Measurements from ENCODE around the gene GLCCI1.

The GLCCI1 gene

DNA sequence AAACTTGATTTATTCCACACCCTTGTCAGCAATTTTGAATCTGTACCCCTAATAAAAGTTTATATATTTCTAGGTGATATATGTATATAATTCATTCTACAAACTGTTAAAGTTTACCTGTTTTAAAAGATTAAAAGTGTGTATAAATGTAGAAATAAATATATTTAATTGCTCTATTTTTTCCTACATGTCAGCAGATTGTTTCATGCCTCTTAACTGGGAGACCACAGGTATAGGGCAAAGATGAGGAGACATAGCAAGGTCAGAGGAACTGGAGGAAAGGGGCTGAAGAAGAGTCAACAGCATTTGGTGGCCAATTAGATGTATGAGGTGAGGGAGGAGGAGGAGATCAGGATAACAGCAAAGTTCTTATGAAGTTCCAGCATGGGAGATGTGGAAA lies 109.8 kb downstream of the GLCCI1 start:
- no peaks in the 10 kb centered on the region for H3K27me3 ChIP-seq (ENCODE audit: control insufficient read depth, insufficient read depth, low read length)
- no peak overlapping the region for H3K4me2 ChIP-seq (ENCODE audit: low read length)
- no peaks in the 10 kb centered on the region for H3K9me3 ChIP-seq (ENCODE audit: control insufficient read depth, low read length)
- no peak overlapping the region for H3K9ac ChIP-seq
- no peak overlapping the region for H3K27ac ChIP-seq
- TF ChIP-seq, protein P1, sequence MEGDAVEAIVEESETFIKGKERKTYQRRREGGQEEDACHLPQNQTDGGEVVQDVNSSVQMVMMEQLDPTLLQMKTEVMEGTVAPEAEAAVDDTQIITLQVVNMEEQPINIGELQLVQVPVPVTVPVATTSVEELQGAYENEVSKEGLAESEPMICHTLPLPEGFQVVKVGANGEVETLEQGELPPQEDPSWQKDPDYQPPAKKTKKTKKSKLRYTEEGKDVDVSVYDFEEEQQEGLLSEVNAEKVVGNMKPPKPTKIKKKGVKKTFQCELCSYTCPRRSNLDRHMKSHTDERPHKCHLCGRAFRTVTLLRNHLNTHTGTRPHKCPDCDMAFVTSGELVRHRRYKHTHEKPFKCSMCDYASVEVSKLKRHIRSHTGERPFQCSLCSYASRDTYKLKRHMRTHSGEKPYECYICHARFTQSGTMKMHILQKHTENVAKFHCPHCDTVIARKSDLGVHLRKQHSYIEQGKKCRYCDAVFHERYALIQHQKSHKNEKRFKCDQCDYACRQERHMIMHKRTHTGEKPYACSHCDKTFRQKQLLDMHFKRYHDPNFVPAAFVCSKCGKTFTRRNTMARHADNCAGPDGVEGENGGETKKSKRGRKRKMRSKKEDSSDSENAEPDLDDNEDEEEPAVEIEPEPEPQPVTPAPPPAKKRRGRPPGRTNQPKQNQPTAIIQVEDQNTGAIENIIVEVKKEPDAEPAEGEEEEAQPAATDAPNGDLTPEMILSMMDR (IDR thresholded peaks at IDR 0.05), result no peak
- no peak overlapping the region for H3K4me3 ChIP-seq (ENCODE audit: low read depth, low read length)
- H2AFZ ChIP-seq, result no peak overlapping the region
- H3K36me3 ChIP-seq (ENCODE audit: control insufficient read depth, insufficient read depth, low read length), result no peaks in the 10 kb centered on the region
- H3K4me1 ChIP-seq, result no peaks in the 10 kb centered on the region
- no peaks in the 10 kb centered on the region for H3K79me2 ChIP-seq

DNA sequence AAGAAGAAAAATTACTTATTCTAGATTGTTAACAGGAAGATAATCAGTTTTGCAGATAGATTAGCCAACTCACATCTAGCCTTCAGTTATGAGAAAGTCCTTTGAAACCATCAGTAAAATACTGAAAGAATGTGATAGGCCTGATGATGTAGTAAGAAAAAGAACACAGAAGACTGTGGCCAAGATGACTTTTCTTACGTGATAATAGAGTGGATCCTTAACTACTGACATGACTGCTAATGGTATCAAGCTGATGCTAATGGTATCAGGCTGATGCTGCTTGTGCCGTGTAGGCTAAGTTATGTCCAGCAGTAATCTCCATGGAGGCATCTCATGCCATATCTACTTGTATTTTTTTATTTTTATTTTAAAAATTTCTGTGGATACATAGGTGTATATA lies 114.2 kb downstream of the GLCCI1 start:
- Histone ChIP-seq H3K9ac (no peak overlapping the region), H3K4me1 (no peaks in the 10 kb centered on the region), H3K27me3 (ENCODE audit: control insufficient read depth, insufficient read depth, low read length) (no peaks in the 10 kb centered on the region), H3K4me2 (ENCODE audit: low read length) (no peak overlapping the region), H3K27ac (no peak overlapping the region), H3K36me3 (ENCODE audit: control insufficient read depth, insufficient read depth, low read length) (no peaks in the 10 kb centered on the region), H2AFZ (no peak overlapping the region), H3K9me3 (ENCODE audit: control insufficient read depth, low read length) (no peaks in the 10 kb centered on the region), H3K4me3 (ENCODE audit: low read depth, low read length) (no peak overlapping the region), H3K79me2 (no peaks in the 10 kb centered on the region)
- TF ChIP-seq, protein P1 (IDR thresholded peaks at IDR 0.05), result no peak

DNA sequence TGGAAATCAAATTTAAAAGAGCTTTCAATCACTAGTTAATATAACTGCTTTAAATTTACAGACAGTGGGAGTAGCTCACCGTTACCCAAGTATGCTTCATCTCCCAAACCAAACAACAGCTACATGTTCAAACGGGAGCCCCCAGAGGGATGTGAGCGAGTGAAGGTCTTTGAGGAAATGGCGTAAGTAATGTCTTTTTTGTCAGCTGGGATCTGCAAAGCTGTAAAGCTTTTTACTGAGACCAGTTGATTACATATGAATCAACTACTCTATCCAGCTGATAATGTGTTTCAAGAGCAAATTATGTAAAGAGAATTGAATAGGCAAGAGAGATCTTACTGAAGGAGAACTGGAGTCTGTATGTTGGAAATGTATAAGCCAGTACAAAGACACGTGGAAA lies 116.2 kb downstream of the GLCCI1 start:
- H3K36me3 ChIP-seq (ENCODE audit: control insufficient read depth, insufficient read depth, low read length), result no peaks in the 10 kb centered on the region
- no peak overlapping the region for H2AFZ ChIP-seq
- H3K27ac ChIP-seq, result no peak overlapping the region
- no peak overlapping the region for H3K4me3 ChIP-seq (ENCODE audit: low read depth, low read length)
- H3K4me2 ChIP-seq (ENCODE audit: low read length), result no peak overlapping the region
- no peak overlapping the region for H3K9ac ChIP-seq
- TF ChIP-seq, protein P1 (IDR thresholded peaks at IDR 0.05), result no peak
- H3K79me2 ChIP-seq, result no peaks in the 10 kb centered on the region
- H3K9me3 ChIP-seq (ENCODE audit: control insufficient read depth, low read length), result no peaks in the 10 kb centered on the region
- H3K27me3 ChIP-seq (ENCODE audit: control insufficient read depth, insufficient read depth, low read length), result no peaks in the 10 kb centered on the region
- no peaks in the 10 kb centered on the region for H3K4me1 ChIP-seq

DNA sequence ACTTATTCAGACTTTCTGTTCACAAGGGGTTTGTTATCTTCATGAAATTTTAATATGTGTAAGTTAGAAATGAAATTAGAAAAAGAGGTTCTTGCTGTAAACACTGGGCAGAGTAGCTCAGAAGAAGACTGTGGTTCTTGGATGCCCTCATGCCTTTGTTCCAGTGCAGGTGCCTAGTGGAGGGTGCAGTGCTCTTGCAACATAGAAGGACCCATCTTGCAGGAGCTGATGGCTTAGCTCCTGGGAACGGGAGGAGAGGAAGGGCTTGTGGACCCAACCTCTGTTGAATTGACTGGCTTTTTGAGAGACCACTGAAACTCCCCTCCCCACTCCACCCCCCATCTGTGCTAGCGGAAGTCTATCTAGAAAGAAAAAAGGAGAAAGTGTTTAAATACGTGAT lies 116.8 kb downstream of the GLCCI1 start:
- TF ChIP-seq, protein P1 (IDR thresholded peaks at IDR 0.05), result no peak
- Histone ChIP-seq H2AFZ (no peak overlapping the region), H3K79me2 (no peaks in the 10 kb centered on the region), H3K9ac (no peak overlapping the region), H3K4me2 (ENCODE audit: low read length) (no peak overlapping the region), H3K9me3 (ENCODE audit: control insufficient read depth, low read length) (no peaks in the 10 kb centered on the region), H3K27me3 (ENCODE audit: control insufficient read depth, insufficient read depth, low read length) (no peaks in the 10 kb centered on the region), H3K4me3 (ENCODE audit: low read depth, low read length) (no peak overlapping the region), H3K27ac (no peak overlapping the region), H3K4me1 (no peaks in the 10 kb centered on the region), H3K36me3 (ENCODE audit: control insufficient read depth, insufficient read depth, low read length) (no peaks in the 10 kb centered on the region)

DNA sequence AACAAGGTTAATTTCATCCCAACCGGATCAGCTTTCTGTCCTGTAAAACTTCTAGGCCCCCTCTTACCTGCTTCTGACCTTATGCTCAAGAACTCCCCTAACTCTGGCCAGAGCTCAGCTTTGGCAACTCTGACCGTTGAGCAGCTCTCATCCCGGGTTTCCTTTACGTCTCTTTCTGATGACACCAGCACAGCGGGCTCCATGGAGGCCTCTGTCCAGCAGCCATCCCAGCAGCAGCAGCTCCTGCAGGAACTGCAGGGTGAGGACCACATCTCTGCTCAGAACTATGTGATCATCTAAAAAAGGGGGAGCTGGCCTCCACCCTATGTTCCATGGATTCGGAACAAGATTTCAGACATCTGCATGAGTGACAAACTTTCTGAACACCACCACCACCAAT lies 117.6 kb downstream of the GLCCI1 start:
- Histone ChIP-seq H3K27ac (no peak overlapping the region), H3K4me2 (ENCODE audit: low read length) (no peak overlapping the region), H3K9me3 (ENCODE audit: control insufficient read depth, low read length) (no peaks in the 10 kb centered on the region), H3K4me1 (no peaks in the 10 kb centered on the region), H3K27me3 (ENCODE audit: control insufficient read depth, insufficient read depth, low read length) (no peaks in the 10 kb centered on the region), H3K4me3 (ENCODE audit: low read depth, low read length) (no peak overlapping the region), H2AFZ (no peak overlapping the region), H3K36me3 (ENCODE audit: control insufficient read depth, insufficient read depth, low read length) (no peaks in the 10 kb centered on the region), H3K79me2 (no peaks in the 10 kb centered on the region), H3K9ac (no peak overlapping the region)
- TF ChIP-seq, protein P1 (IDR thresholded peaks at IDR 0.05), result no peak
